ENCODE results near the gene MYRF.

DNA sequence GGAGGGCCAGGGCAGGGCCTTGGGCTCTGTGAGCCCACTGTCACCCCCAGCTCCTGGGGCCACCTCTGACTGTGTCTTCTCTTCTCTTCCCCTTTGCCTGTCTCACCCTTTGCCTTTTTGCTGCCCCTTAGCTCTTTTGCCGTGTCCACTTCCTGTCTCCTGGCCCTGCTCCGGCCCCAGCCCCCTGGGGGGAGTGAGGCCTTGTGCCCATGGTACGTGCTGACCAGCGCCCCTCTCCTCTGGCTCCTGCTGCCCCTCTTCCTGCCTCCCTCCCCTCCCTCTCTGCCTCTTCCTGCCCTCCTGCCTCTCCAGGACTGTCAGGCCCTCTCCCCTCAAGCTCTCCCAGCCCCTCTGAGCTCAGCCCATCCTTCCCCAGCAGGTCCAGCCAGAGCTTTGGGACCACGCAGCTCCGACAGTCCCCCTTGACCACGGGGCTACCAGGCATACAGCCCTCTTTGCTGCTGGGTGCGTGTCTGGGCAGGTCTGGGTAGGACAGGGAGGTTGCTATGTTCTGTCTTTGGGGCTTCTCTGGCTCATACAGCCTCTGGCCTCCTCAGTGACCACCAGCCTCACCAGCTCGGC, 28.2 kb downstream of the MYRF start:
- TF ChIP-seq EZH2 (IDR thresholded peaks at IDR 0.05; ENCODE audit: low read length) (no peak), CTCF (optimal IDR thresholded peaks at IDR 0.05 in 1 of 3, IDR thresholded peaks at IDR 0.05 in 1 of 3, conservative IDR thresholded peaks at IDR 0.05 in 1 of 3; ENCODE audit: extremely low read depth in 1 of 3, insufficient read depth in 2 of 3, low read length in 3 of 3) (no peak)

Data from keratinocyte (primary cell).